Thymus (tissue), 11 donors: Measurements from ENCODE around the gene RASGRP3. TPM values are rescaled to one million over a fixed set of nuclear protein-coding genes. Genes with fewer than 3 reads are reported as not detected.
A peak's percentile ranks its signal among the peaks of the same experiment; 100 is the strongest.

ENCODE experiments used
- DNase-seq, 9 donors: peaks; one replicate each; pipeline ENCODE4 v3.0.0-alpha.2; 2013; ENCODE audit warnings: low spot score in 9 of 9, low read depth in 6 of 9, missing footprints in 1 of 9
- H3K27ac ChIP-seq, 2 donors: one replicate each; pipeline ENCODE4 v1.5.1; 2013; ENCODE audit warnings: control low read depth in 1 of 2, low read depth in 1 of 2, low read length in 1 of 2, mild to moderate bottlenecking in 1 of 2, moderate library complexity in 1 of 2
- H3K27me3 ChIP-seq, 2 donors: one replicate each; pipeline ENCODE4 v1.5.1; 2013; ENCODE audit warnings: low read length in 1 of 2; ENCODE audit not compliant: control insufficient read depth in 2 of 2, insufficient read depth in 1 of 2
- H3K36me3 ChIP-seq, 2 donors: one replicate each; pipeline ENCODE4 v1.5.1; 2013; ENCODE audit warnings: low read length in 1 of 2, mild to moderate bottlenecking in 1 of 2, moderate library complexity in 1 of 2; ENCODE audit not compliant: control insufficient read depth in 2 of 2, insufficient read depth in 2 of 2
- H3K4me1 ChIP-seq, 2 donors: one replicate each; pipeline ENCODE4 v1.5.1; 2013; ENCODE audit warnings: low read length in 2 of 2; ENCODE audit not compliant: control insufficient read depth in 2 of 2, insufficient read depth in 2 of 2
- H3K4me3 ChIP-seq, 2 donors: one replicate each; pipeline ENCODE4 v1.5.1; 2013; ENCODE audit warnings: low read length in 2 of 2, control low read depth in 1 of 2, mild to moderate bottlenecking in 1 of 2
- H3K9me3 ChIP-seq, 2 donors: one replicate each; pipeline ENCODE4 v1.5.1; 2013; ENCODE audit warnings: low read length in 1 of 2, mild to moderate bottlenecking in 1 of 2; ENCODE audit not compliant: control insufficient read depth in 2 of 2, insufficient read depth in 1 of 2
- WGBS: extraction: QIAGEN DNeasy Blood & Tissue Kit; methylation state at CpG from one replicate; pipeline ENCODE4 v1.1.7; 2013; 5-methylcytosine and 5-hydroxymethylcytosine counted together
- polyA plus RNA-seq: library from polyadenylated mRNA; stranded (reverse); fragments of 200-250 nt; gene quantifications from one replicate; pipeline ENCODE4 v1.2.3, GENCODE V29; 2013
- total RNA-seq: library from RNA; stranded (reverse); fragments of 120-200 nt; gene quantifications from one replicate; pipeline ENCODE4 v1.2.4, GENCODE V29; 2013
- donor health status: healthy.

RASGRP3 gene
- total and polyA plus RNA-seq, 2 donors, result 6.5 to 8.2 TPM

- Histone ChIP-seq H3K9me3 (no peaks in the 10 kb centered on the region), H3K4me3 (no peak overlapping the region), H3K27ac (no peak overlapping the region), H3K27me3 (no peaks in the 10 kb centered on the region), H3K4me1 (peaks cover 3% of the 10 kb centered on the region in 2 donors), H3K36me3 (peaks cover 2 to 20% of the 10 kb centered on the region in 2 donors)
- WGBS, result 79% methylated on average over 3 of the region's 3 CpGs
- DNase-seq, result no peak
These were observed 120.6 kb downstream of the RASGRP3 start for GRCh38 chr2:33597026-33597425.

GRCh38 chr2:33598561-33599174 is 122.2 kb downstream of the RASGRP3 start:
- peaks cover 2 to 6% of the 10 kb centered on the region in 2 donors for H3K36me3 ChIP-seq
- DNase-seq, result peak in 6 of 9 donors; percentile 9 to 51 (median 20)
- H3K9me3 ChIP-seq, result no peaks in the 10 kb centered on the region
- no peaks in the 10 kb centered on the region for H3K27me3 ChIP-seq
- H3K27ac ChIP-seq, result peak overlapping the region; percentile 81 to 85
- WGBS, result under 1% methylated on average over 23 of the region's 23 CpGs
- H3K4me1 ChIP-seq, result peaks cover 3% of the 10 kb centered on the region in 2 donors
- H3K4me3 ChIP-seq, result peak overlapping the region; percentile 72 to 90

- peaks cover 3% of the 10 kb centered on the region in 2 donors for H3K4me1 ChIP-seq
- WGBS, result under 1% methylated on average over 56 of the region's 56 CpGs
These were observed 122.9 kb downstream of the RASGRP3 start, which contains the start of gene FAM98A for GRCh38 chr2:33599175-33599942. Gene FAM98A (minus strand): TSS chr2:33599299. CDS start chr2:33599221, 78 bp downstream.

GRCh38 chr2:33599943-33600192 is 123.4 kb downstream of the RASGRP3 start:
- Histone ChIP-seq H3K27me3 (no peaks in the 10 kb centered on the region), H3K27ac (peak overlapping the region in 1 of 2 donors; percentile 28), H3K4me1 (peaks cover 3% of the 10 kb centered on the region in 2 donors), H3K36me3 (no peaks in the 10 kb centered on the region), H3K9me3 (no peaks in the 10 kb centered on the region), H3K4me3 (peak overlapping the region; percentile 72 to 90)
- no peak for DNase-seq
- WGBS, result 40% methylated on average over 3 of the region's 3 CpGs

More at GRCh38 chr2:33599175-33599942, 122.9 kb downstream of the RASGRP3 start, which contains the start of gene FAM98A:
- peak; percentile 93 to 98 (median 94) for DNase-seq
- peak within 1 kb of the TSS; percentile 81 to 85 for H3K27ac ChIP-seq
- H3K4me3 ChIP-seq, result peak within 1 kb of the TSS; percentile 72 to 90
- peaks cover 2 to 3% of the 10 kb centered on the region in 2 donors for H3K36me3 ChIP-seq
- H3K27me3 ChIP-seq, result no peaks in the 10 kb centered on the region
- no peaks in the 10 kb centered on the region for H3K9me3 ChIP-seq

- no peak overlapping the region for H3K4me3 ChIP-seq
- H3K4me1 ChIP-seq, result peaks cover 3% of the 10 kb centered on the region in 2 donors
- H3K9me3 ChIP-seq, result no peaks in the 10 kb centered on the region
- H3K36me3 ChIP-seq, result no peaks in the 10 kb centered on the region
- H3K27ac ChIP-seq, result no peak overlapping the region
- no peaks in the 10 kb centered on the region for H3K27me3 ChIP-seq
- WGBS, result 96% methylated on average over 6 of the region's 6 CpGs
- no peak for DNase-seq
These were observed 125.9 kb downstream of the RASGRP3 start for GRCh38 chr2:33602201-33602830.

- no peak for DNase-seq
- Histone ChIP-seq H3K27me3 (no peaks in the 10 kb centered on the region), H3K4me3 (no peak overlapping the region), H3K36me3 (no peaks in the 10 kb centered on the region), H3K9me3 (no peaks in the 10 kb centered on the region), H3K4me1 (peaks cover under 1 to 1% of the 10 kb centered on the region in 2 donors), H3K27ac (no peak overlapping the region)
- 89% methylated on average over 3 of the region's 3 CpGs for WGBS
These were observed 127.0 kb downstream of the RASGRP3 start for GRCh38 chr2:33603416-33603815.

- Histone ChIP-seq H3K4me3 (no peak overlapping the region), H3K27ac (no peak overlapping the region), H3K4me1 (no peaks in the 10 kb centered on the region), H3K9me3 (no peaks in the 10 kb centered on the region), H3K36me3 (no peaks in the 10 kb centered on the region), H3K27me3 (no peaks in the 10 kb centered on the region)
- DNase-seq, result no peak
- WGBS, result 93% methylated on average over 6 of the region's 6 CpGs
These were observed 128.6 kb downstream of the RASGRP3 start for GRCh38 chr2:33605056-33605455.

GRCh38 chr2:33606100-33606499 is 129.7 kb downstream of the RASGRP3 start:
- Histone ChIP-seq H3K27me3 (no peaks in the 10 kb centered on the region), H3K27ac (no peak overlapping the region), H3K9me3 (peaks cover 0 to 5% of the 10 kb centered on the region in 2 donors), H3K4me3 (no peak overlapping the region), H3K4me1 (no peaks in the 10 kb centered on the region), H3K36me3 (no peaks in the 10 kb centered on the region)
- WGBS, result 98% methylated on average over 4 of the region's 4 CpGs
- DNase-seq, result no peak

GRCh38 chr2:33606622-33607021 is 130.2 kb downstream of the RASGRP3 start:
- WGBS, result 91% methylated on average over 7 of the region's 7 CpGs
- DNase-seq, result no peak

More at GRCh38 chr2:33606622-33607021, 130.2 kb downstream of the RASGRP3 start:
- Histone ChIP-seq H3K27me3 (no peaks in the 10 kb centered on the region), H3K27ac (no peak overlapping the region), H3K36me3 (no peaks in the 10 kb centered on the region), H3K4me1 (no peaks in the 10 kb centered on the region), H3K4me3 (no peak overlapping the region), H3K9me3 (peaks cover 0 to 5% of the 10 kb centered on the region in 2 donors)
